Activated CD4-positive, CD25-positive, alpha-beta regulatory T cell treated with anti-CD3 and anti-CD28 coated beads, Interleukin-2, amount 50 U/mL, for 24 hours (primary cell): Measurements from ENCODE around the gene CALHM2.

Experiments used
- ATAC-seq, 2 donors: fragments of 150-1000 bp; cut with Tn5 transposase; one replicate each; pipeline ENCODE4 v1.10.0; 2021; ENCODE audit warnings: mild to moderate bottlenecking in 1 of 2, moderate library complexity in 1 of 2

CALHM2 gene

DNA sequence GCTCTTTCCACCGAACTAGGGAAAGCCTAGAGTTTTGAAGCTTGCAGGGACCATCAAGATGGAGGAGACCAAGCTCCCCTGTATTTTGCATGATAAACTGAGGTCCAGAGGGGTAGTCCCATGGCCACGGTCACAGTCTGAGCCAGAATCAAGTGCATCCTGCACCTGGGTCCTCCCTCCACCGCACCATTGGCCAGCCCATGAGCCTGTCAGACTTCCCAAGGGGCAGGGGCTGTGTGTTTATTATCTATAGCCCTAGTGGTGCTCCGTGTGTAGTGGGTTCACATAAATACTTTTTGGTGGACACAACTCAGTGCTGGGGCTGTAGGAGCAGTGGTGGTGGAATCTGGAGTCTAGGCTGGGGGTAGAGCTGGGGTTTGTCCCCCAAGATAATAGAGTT lies 23.3 kb upstream of the CALHM2 start:
- no peak for ATAC-seq

DNA sequence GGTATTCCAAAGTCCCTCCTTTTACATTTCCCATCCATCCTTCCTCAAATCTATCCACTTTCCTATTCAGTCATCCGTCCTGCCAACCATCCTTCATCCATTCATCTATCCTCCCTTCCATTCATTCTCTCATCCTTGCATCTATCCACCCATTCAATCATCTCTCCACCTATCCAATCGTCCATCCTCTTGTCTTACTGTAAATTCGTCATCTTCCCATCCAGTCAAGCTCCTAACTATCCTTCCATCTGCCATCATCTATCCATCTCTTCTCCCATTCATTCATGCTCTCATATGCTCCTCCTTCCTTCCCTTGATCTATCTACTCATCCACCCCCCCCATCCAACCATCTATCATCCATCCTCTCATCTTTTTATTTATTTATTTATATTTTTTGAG lies 21.9 kb upstream of the CALHM2 start:
- no peak for ATAC-seq

- ATAC-seq, result no peak
Measured at GRCh38 chr10:103473261-103473671, 21.1 kb upstream of the CALHM2 start.

DNA sequence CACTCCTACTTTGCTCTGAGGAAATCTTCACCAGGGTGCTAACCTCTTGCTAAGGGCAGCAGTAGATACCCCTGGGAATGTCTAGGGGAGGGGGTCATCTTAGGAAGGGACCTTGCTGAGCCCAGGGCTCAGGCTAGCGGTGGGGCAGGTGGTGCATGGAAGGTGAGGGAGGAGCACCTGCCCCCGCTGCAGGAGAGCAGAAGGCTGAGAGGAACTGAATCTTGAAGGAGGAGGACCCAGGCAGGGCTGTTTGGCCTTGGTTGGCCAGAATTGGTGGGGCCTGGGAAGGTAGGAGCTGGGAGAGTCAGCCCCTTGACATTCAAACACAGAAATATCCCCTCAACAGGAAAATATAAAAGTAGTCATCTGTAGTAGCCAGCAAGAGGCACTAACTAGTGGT lies 19.8 kb upstream of the CALHM2 start:
- ATAC-seq, result no peak

GRCh38 chr10:103470761-103471653 lies 18.8 kb upstream of the CALHM2 start:
- peak; percentile 80 to 84 for ATAC-seq

GRCh38 chr10:103469201-103469600 lies 17.0 kb upstream of the CALHM2 start:
- no peak for ATAC-seq

DNA sequence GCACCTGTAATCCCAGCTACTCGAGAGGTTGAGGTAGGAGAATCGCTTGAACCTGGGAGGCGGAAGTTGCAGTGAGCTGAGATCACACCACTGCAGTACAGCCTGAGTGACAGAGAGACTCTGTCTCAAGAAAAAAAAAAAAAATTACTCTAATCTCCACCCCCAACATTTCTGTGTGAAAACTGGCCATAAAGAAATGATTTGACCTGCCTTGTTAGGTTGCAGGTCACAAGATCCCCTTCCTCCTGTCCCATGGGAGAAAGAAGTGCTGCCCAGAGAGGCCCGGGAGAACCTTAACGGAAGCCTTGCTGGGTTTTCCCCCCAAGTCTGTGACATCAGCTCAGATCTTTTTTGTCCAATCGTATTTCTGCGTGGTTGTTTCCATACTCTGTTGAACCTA lies 15.2 kb upstream of the CALHM2 start:
- ATAC-seq, result no peak

GRCh38 chr10:103466734-103467133 lies 14.6 kb upstream of the CALHM2 start:
- no peak for ATAC-seq

GRCh38 chr10:103465411-103466179 lies 13.4 kb upstream of the CALHM2 start:
- ATAC-seq, result no peak

DNA sequence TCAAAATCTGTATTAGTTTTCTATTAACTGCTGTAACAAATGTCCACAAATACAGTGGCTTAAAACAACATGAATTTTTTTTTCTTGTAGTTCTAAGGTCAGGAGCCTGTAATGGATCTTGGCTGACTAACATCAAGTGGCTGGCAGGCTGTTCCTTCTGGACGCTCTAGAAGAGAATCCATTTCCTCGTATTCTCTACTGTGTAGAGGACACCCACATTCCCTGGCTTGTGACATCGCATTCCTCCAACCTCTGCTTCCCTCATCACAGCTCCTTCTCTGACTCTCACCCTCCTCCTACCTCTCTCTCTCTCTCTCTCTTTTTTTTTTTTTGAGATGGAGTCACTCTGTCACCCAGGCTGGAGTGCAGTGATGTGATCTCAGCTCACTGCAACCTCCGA lies 11.3 kb upstream of the CALHM2 start:
- ATAC-seq, result no peak

GRCh38 chr10:103459615-103460014 lies 7.4 kb upstream of the CALHM2 start:
- ATAC-seq, result no peak

GRCh38 chr10:103458720-103459119 lies 6.5 kb upstream of the CALHM2 start, which contains the start of gene CALHM1:
Gene CALHM1, minus strand, starts transcription at chr10:103458900. Its CDS starts 149 bp downstream, at chr10:103458751.
- peak in 1 of 2 donors; percentile 35 for ATAC-seq

GRCh38 chr10:103457896-103458583 lies 5.9 kb upstream of the CALHM2 start:
- ATAC-seq, result no peak

- no peak for ATAC-seq
Measured at GRCh38 chr10:103457176-103457712, 5.1 kb upstream of the CALHM2 start.

DNA sequence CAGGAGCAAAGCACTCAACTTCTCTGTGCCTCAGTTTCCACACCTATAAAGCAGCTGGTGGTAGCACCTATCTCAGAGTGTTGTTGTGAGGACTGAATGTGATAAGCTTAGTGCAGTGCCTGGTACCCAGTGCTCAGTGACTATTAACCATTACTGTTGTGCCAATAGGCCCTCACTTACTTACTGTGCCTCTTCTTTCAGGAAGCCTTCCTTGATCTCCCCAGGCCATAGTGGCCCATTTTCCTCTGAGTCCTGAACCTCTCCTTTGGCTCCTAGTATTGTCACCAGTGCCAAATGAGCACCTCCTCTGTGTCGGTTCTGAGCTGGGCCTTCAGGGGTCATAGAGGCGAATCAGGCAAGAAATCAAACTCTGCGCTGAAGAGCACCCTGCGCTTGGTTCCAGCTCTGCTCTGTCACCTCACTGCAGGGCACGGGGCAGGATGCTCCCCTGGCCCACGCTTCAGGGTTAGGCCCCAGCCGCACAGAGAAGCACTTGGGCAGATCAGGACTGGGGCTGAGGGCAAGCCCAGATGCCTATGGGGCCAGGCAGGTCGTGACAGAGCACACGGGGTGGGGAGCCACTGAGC lies 4.0 kb upstream of the CALHM2 start:
- ATAC-seq, result no peak

- ATAC-seq, result no peak
Measured at GRCh38 chr10:103455235-103455634, 3.1 kb upstream of the CALHM2 start.

- no peak for ATAC-seq
Measured at GRCh38 chr10:103454026-103454425, 1.9 kb upstream of the CALHM2 start.

GRCh38 chr10:103452506-103453230 lies 498 bp upstream of the CALHM2 start:
- no peak for ATAC-seq

GRCh38 chr10:103451091-103451813 lies 918 bp downstream of the CALHM2 start:
- ATAC-seq, result peak; percentile 63 to 70

DNA sequence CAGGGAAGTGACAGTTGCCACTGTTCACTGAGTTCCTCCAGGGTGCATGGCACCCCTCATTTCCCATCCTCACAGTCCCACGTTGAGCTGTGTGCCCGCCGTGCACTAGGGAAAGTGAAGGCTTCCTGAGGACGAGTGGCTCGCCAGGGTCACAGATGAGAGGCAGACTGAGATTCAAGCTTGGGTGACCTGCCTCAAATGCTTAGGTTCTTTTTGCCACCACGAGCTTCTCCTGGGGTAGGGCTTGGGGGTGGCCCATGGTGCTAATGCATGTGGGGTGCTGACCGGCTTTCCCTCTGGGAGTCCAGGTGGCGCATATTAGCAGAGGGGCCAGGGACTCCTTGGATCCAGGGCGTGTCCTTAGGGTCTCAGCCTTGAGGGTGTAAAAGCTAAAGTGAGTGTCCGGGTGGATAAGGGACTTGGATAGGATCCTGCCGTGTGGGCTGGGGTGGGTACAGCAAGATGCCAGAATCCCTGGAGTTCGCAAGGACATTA lies 1.9 kb downstream of the CALHM2 start:
- ATAC-seq, result no peak
